ENCODE measurements around the gene ANP32B. TPM values are rescaled to one million over a fixed set of nuclear protein-coding genes. Genes with fewer than 3 reads are reported as not detected.

Gene ANP32B
- total and polyA plus RNA-seq, 2 donors (not counting 1 experiment from before 2014, with no cell fraction given): 17.6 to 138 TPM

- no peaks in the 10 kb centered on the region for H3K36me3 ChIP-seq (replicated peaks in 1 of 2; ENCODE audit: control extremely low read depth in 1 of 2, control insufficient read depth in 1 of 2, extremely low read depth in 1 of 2, insufficient read depth in 2 of 2, low read length in 1 of 2)
- WGBS (ENCODE audit: insufficient coverage): 100% methylated on average over 2 of the region's 5 CpGs
- ChIA-PET POLR2A (no interaction called here), CTCF (no interaction called here)
- no peak overlapping the region for H3K9ac ChIP-seq (ENCODE audit: low read length)
- H3K4me2 ChIP-seq (replicated peaks; ENCODE audit: low read depth, low read length, poor library complexity, severe bottlenecking): no peak overlapping the region
- TF ChIP-seq EZH2 (IDR thresholded peaks at IDR 0.05; ENCODE audit: borderline replicate concordance, insufficient read depth, low read depth, low read length, poor library complexity, severe bottlenecking) (no peak), CTCF (IDR thresholded peaks at IDR 0.05) (no peak)
- H3K4me3 Mint-ChIP-seq: no peak overlapping the region
- no peak for DNase-seq
- no peaks in the 10 kb centered on the region for H3K79me2 ChIP-seq (ENCODE audit: control insufficient read depth, insufficient read depth, low read length)
- ATAC-seq (ENCODE audit: low read depth): no peak
- no peaks in the 10 kb centered on the region for H3K9me3 Mint-ChIP-seq (ENCODE audit: insufficient read depth)
- H3K4me3 ChIP-seq (ENCODE audit: control extremely low read depth in 1 of 5, extremely low read depth in 1 of 5, insufficient read depth in 1 of 5, low read depth in 2 of 5, low read length in 4 of 5): no peak overlapping the region
- H2AFZ ChIP-seq (ENCODE audit: insufficient read depth, low read depth, low read length, poor library complexity, severe bottlenecking): no peak overlapping the region
- H3K9me3 ChIP-seq (ENCODE audit: control extremely low read depth in 1 of 3, control insufficient read depth in 2 of 3, insufficient read depth in 1 of 3, low read length in 2 of 3): no peaks in the 10 kb centered on the region
- H3K4me1 ChIP-seq (ENCODE audit: control insufficient read depth in 2 of 2, insufficient read depth in 2 of 2, low read length in 2 of 2): no peaks in the 10 kb centered on the region
- H4K20me1 ChIP-seq (ENCODE audit: control insufficient read depth, insufficient read depth, low read length, poor library complexity, severe bottlenecking): no peaks in the 10 kb centered on the region
- no peak overlapping the region for H3K27ac Mint-ChIP-seq
- H3K27me3 Mint-ChIP-seq: peaks cover 7% of the 10 kb centered on the region
- no peaks in the 10 kb centered on the region for H3K4me1 Mint-ChIP-seq
- H3K27me3 ChIP-seq (replicated peaks in 1 of 4; ENCODE audit: control extremely low read depth in 1 of 4, control insufficient read depth in 3 of 4, insufficient read depth in 4 of 4, low read length in 3 of 4): peaks cover 0 to 3% (median 2%) of the 10 kb centered on the region in 4 experiments
- intact Hi-C loops (cut with micrococcal nuclease): no loop called here
- H3K27ac ChIP-seq (ENCODE audit: low read length in 2 of 2): no peak overlapping the region
Observed at GRCh38 chr9:97962575-97962974, 20.6 kb upstream of the ANP32B start.

GRCh38 chr9:97963232-97963631 lies 19.9 kb upstream of the ANP32B start:
- intact Hi-C loops (cut with micrococcal nuclease): no loop called here
- no peak overlapping the region for H3K4me2 ChIP-seq (replicated peaks; ENCODE audit: low read depth, low read length, poor library complexity, severe bottlenecking)
- TF ChIP-seq EZH2 (IDR thresholded peaks at IDR 0.05; ENCODE audit: borderline replicate concordance, insufficient read depth, low read depth, low read length, poor library complexity, severe bottlenecking) (no peak), CTCF (IDR thresholded peaks at IDR 0.05) (no peak)
- ATAC-seq (ENCODE audit: low read depth) (no peak), DNase-seq (no peak)
- H3K4me1 ChIP-seq (ENCODE audit: control insufficient read depth in 2 of 2, insufficient read depth in 2 of 2, low read length in 2 of 2): no peaks in the 10 kb centered on the region
- H2AFZ ChIP-seq (ENCODE audit: insufficient read depth, low read depth, low read length, poor library complexity, severe bottlenecking): no peak overlapping the region
- no peaks in the 10 kb centered on the region for H4K20me1 ChIP-seq (ENCODE audit: control insufficient read depth, insufficient read depth, low read length, poor library complexity, severe bottlenecking)
- no peaks in the 10 kb centered on the region for H3K9me3 ChIP-seq (ENCODE audit: control extremely low read depth in 1 of 3, control insufficient read depth in 2 of 3, insufficient read depth in 1 of 3, low read length in 2 of 3)
- no CpG with 5 or more reads among the region's 2 CpGs for WGBS (ENCODE audit: insufficient coverage)
- no peak overlapping the region for H3K4me3 Mint-ChIP-seq
- H3K27ac ChIP-seq (ENCODE audit: low read length in 2 of 2): no peak overlapping the region
- no peaks in the 10 kb centered on the region for H3K36me3 ChIP-seq (replicated peaks in 1 of 2; ENCODE audit: control extremely low read depth in 1 of 2, control insufficient read depth in 1 of 2, extremely low read depth in 1 of 2, insufficient read depth in 2 of 2, low read length in 1 of 2)
- peaks cover 0 to 3% (median 2%) of the 10 kb centered on the region in 4 experiments for H3K27me3 ChIP-seq (replicated peaks in 1 of 4; ENCODE audit: control extremely low read depth in 1 of 4, control insufficient read depth in 3 of 4, insufficient read depth in 4 of 4, low read length in 3 of 4)
- H3K27ac Mint-ChIP-seq: no peak overlapping the region
- H3K4me3 ChIP-seq (ENCODE audit: control extremely low read depth in 1 of 5, extremely low read depth in 1 of 5, insufficient read depth in 1 of 5, low read depth in 2 of 5, low read length in 4 of 5): no peak overlapping the region
- ChIA-PET POLR2A (no interaction called here), CTCF (no interaction called here)
- peaks cover 7% of the 10 kb centered on the region for H3K27me3 Mint-ChIP-seq
- no peaks in the 10 kb centered on the region for H3K79me2 ChIP-seq (ENCODE audit: control insufficient read depth, insufficient read depth, low read length)
- no peaks in the 10 kb centered on the region for H3K9me3 Mint-ChIP-seq (ENCODE audit: insufficient read depth)
- H3K9ac ChIP-seq (ENCODE audit: low read length): no peak overlapping the region
- H3K4me1 Mint-ChIP-seq: no peaks in the 10 kb centered on the region

Data from B cell (primary cell).